Left kidney (tissue), 2 donors: ENCODE results near the gene DDO. TPM values are rescaled to one million over a fixed set of nuclear protein-coding genes. Genes with fewer than 3 reads are reported as not detected.

ENCODE experiments used
- DNase-seq: peaks from one replicate; pipeline ENCODE4 v3.0.0-alpha.2; 2013
- polyA plus RNA-seq: library from polyadenylated mRNA; unstranded; fragments of 120-200 nt; gene quantifications from one replicate; pipeline ENCODE4 v1.2.1, GENCODE V29; 2013; ENCODE audit not compliant: insufficient read length

DDO gene
- polyA plus RNA-seq, 1 donor: 0.60 TPM

- DNase-seq: no peak
Measured at GRCh38 chr6:110421749-110422443, 6.5 kb upstream of the DDO start.

GRCh38 chr6:110419028-110419739 is 3.8 kb upstream of the DDO start:
- no peak for DNase-seq

GRCh38 chr6:110418594-110418993 is 3.2 kb upstream of the DDO start:
- DNase-seq: no peak

GRCh38 chr6:110414669-110415068 is 706 bp downstream of the DDO start:
- DNase-seq: no peak

- no peak for DNase-seq
Measured at GRCh38 chr6:110412360-110412759, 3.0 kb downstream of the DDO start.

GRCh38 chr6:110410511-110410910 is 4.9 kb downstream of the DDO start:
- no peak for DNase-seq

- DNase-seq: no peak
Measured at GRCh38 chr6:110409794-110410193, 5.6 kb downstream of the DDO start.

GRCh38 chr6:110408901-110409300 is 6.5 kb downstream of the DDO start:
- DNase-seq: no peak

DNA sequence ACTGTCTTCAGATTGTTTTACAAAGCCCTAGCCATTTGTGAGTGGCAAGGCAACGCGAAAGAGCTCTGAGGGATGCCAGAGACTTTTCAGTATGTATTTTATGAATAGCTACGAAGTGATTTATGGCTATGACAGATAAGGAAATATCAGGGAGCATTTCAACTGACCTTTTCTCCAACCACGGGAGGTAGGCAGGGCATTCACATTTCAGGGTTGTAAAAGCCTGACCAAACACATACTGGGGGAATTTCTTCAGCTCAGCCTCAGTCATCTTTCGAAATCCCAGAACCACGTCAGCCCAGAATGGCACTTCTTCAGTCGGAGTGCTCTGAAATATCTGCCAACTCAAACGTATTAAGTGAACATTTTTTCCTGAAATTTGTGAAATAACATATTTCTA is 10.8 kb downstream of the DDO start:
- no peak for DNase-seq

GRCh38 chr6:110401585-110402176 is 13.7 kb downstream of the DDO start:
- no peak for DNase-seq

DNA sequence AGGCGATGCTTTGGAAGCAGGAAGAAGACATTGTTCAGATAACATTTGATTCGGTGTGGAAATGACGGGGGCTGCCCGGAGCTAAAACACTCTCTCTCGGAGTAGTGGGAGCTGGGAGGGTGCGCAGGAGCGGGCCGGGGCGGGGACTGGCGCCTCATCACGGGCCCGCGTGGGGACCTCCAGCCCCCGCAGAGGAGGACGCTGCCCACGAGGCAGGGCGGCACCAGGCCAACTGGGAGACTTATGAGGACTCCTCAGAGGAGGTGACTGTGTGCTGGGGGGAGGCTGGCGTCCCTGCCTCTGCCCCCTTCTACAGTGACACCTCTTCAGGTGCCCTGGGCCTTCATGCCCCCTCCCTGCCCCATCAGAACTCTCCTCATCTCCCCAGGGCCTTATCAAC is 15.2 kb downstream of the DDO start:
- DNase-seq: no peak

DNA sequence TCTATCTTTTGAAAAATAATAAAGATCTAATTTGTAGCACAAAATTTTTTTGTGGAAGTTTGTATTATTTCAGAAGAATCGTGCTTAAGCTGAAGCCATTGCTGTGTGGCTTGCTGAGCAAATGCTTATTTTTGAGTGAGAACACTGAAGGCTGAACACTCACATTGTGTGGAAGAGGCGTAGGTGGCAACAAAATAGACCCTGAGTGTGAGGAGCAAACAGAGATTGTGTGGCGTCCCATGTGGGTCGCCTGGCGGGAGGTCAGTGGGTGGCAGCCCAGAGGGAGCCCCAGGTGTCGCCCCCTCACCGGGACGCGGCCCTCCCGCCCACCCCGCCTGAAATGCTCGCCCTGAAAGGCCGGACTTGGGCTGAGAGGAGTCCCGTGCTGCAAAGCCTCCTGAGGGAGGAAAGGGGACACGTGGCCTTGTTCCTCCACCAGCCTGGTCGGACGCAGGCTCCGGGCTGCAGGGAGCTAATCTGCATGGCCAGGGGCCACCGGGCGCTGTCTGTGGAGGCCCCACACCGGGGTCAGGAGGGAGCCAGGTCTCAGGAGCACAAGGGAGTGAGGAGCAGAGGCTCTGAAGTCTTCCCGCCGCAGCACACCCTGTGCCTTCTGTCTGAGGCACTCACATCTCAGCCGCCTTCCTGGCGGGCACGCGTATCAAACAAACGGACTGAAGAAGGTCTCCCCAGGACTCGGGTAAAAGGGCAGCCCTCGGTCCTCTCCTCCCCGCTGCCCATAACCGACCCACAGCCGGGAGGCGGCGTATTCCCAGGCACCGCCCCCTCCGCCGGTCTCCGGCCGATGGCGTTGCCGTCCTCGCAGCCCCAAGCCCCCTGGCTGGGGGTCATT is 15.9 kb downstream of the DDO start:
- DNase-seq: no peak

- no peak for DNase-seq
Measured at GRCh38 chr6:110398778-110399177, 16.6 kb downstream of the DDO start.

- no peak for DNase-seq
Measured at GRCh38 chr6:110395221-110395620, 20.2 kb downstream of the DDO start.

- no peak for DNase-seq
Measured at GRCh38 chr6:110394409-110394808, 21.0 kb downstream of the DDO start.

DNA sequence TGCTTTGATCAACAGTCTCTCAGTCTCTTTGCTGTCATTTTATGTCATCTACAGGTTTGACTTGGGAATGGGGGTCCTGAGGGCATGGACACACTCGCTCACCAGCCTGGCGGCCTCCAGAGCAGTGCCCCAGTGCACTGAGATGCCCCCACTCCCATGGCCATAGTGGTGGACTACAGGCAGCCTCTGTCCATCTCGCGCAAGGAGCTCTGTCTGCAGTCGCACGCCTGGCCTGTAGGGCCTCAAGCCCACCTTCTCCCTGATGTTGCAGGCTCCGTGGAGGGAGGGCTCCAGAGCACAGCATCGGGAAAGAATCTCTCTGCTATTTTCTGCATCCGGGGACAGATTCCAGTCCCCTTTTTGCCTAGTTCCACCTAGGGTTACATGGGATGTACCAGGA is 22.6 kb downstream of the DDO start:
- DNase-seq: no peak

DNA sequence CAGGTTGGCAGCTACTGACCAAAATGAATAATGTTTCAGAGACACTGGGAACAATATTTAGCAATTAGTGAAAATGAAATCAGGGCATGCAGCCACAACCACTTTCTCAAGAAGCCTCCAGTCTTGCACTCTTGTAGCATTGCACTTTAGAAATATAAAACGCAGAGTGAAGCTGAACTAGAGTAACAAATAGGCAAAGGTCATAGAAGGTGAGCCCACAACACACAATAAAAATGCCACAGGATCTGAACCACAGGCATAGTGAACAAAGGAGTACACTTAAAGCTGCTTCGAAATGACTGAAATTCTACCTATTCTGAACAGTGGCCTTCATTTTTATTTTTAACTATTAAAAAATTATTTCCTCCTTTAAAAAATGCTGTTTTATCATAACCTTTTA is 25.0 kb downstream of the DDO start:
- DNase-seq: no peak

GRCh38 chr6:110389689-110390382 is 25.5 kb downstream of the DDO start:
- no peak for DNase-seq

GRCh38 chr6:110387986-110388385 is 27.4 kb downstream of the DDO start:
- no peak for DNase-seq

- no peak for DNase-seq
Measured at GRCh38 chr6:110385458-110385863, 29.9 kb downstream of the DDO start.

- no peak for DNase-seq
Measured at GRCh38 chr6:110378552-110378951, 36.8 kb downstream of the DDO start.

DNA sequence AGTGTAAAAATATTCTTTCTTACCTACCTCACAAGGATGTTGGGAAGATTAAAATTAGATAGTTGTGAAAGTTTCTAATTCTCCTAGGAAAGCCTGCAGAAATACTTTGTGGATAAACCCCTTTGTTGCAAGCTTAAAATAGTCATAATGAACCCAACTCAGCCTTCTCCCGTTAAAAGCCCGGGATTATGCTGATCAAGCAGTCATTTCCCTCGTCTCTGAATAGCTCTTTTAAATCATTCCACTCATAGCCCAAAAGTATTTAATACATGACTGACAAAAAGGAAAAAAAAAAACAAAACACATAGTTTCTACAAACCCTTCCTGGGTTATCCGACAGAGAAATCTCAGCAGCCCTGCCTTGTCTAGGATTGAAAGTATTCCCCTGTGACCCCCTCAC is 46.3 kb downstream of the DDO start:
- no peak for DNase-seq
